ENCODE measurements around the gene XPR1.

XPR1 gene

DNA sequence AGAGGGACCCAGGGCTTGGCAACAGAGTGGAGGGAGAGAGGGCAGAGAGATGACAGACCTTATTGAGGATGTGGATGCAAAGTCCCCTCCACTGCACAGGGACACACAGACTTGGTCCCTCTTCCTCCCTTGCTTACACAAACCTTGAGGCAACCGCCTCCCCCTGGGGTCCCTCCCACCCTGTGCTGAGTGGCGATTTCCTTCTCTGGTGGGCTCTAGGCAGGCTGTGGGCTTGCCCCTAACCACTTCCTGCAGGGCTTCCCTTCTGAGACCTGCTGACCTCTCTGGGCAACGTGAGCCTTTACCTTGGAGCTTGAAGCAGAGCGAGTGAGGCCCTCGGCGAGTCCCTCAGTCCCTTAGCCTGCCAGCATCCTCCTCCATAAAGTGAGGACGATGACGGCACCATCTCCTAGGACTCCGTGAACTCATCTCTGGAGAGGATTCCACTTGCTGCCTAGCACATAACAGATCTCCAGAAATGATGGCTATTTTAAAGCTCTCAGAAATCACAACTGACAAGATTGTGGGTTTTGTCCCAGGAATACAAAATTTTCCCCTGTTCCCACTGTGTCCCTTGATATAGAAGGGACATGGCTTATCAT is 305.9 kb downstream of the XPR1 start:
- no peaks in the 10 kb centered on the region for H3K36me3 ChIP-seq (ENCODE audit: low read length)
- no peak for TF ChIP-seq CTCF (IDR thresholded peaks at IDR 0.05; ENCODE audit: insufficient read depth, low read length, poor library complexity, severe bottlenecking)
- no peak for TF ChIP-seq EZH2phosphoT487 (conservative IDR thresholded peaks at IDR 0.05; ENCODE audit: low read length)
- no peak overlapping the region for H3K4me2 ChIP-seq (ENCODE audit: low read depth, low read length, poor library complexity, severe bottlenecking)
- no peak overlapping the region for H2AFZ ChIP-seq (ENCODE audit: low read depth, low read length, severe bottlenecking)
- H3K27me3 ChIP-seq (ENCODE audit: low read length): no peaks in the 10 kb centered on the region
- H3K9me3 ChIP-seq (ENCODE audit: insufficient read depth, low read length): no peaks in the 10 kb centered on the region
- H3F3A ChIP-seq (ENCODE audit: insufficient read depth): no peaks in the 10 kb centered on the region
- no peaks in the 10 kb centered on the region for H4K20me1 ChIP-seq (ENCODE audit: low read depth, low read length)
- H3K9me2 ChIP-seq (replicated peaks; ENCODE audit: insufficient read depth, low read length): no peaks in the 10 kb centered on the region
- no peak overlapping the region for H3K27ac ChIP-seq (ENCODE audit: low read depth, low read length)
- no peak overlapping the region for H3K4me3 ChIP-seq (ENCODE audit: insufficient read depth, low read length, poor library complexity, severe bottlenecking)
- H3K9ac ChIP-seq (ENCODE audit: low read length): no peak overlapping the region
- H3K79me2 ChIP-seq (ENCODE audit: insufficient read depth, low read length): no peaks in the 10 kb centered on the region

GRCh38 chr1:180939073-180939710 is 307.4 kb downstream of the XPR1 start:
- no peak overlapping the region for H3K4me2 ChIP-seq (ENCODE audit: low read depth, low read length, poor library complexity, severe bottlenecking)
- H3K9ac ChIP-seq (ENCODE audit: low read length): no peak overlapping the region

GRCh38 chr1:180939711-180940103 is 307.9 kb downstream of the XPR1 start:
- Histone ChIP-seq H3F3A (ENCODE audit: insufficient read depth) (no peaks in the 10 kb centered on the region), H3K4me3 (ENCODE audit: insufficient read depth, low read length, poor library complexity, severe bottlenecking) (no peak overlapping the region), H3K27me3 (ENCODE audit: low read length) (no peaks in the 10 kb centered on the region), H3K9me2 (replicated peaks; ENCODE audit: insufficient read depth, low read length) (no peaks in the 10 kb centered on the region), H3K36me3 (ENCODE audit: low read length) (no peaks in the 10 kb centered on the region), H3K79me2 (ENCODE audit: insufficient read depth, low read length) (no peaks in the 10 kb centered on the region), H3K4me2 (ENCODE audit: low read depth, low read length, poor library complexity, severe bottlenecking) (no peak overlapping the region), H3K9me3 (ENCODE audit: insufficient read depth, low read length) (no peaks in the 10 kb centered on the region), H4K20me1 (ENCODE audit: low read depth, low read length) (no peaks in the 10 kb centered on the region), H3K27ac (ENCODE audit: low read depth, low read length) (no peak overlapping the region), H2AFZ (ENCODE audit: low read depth, low read length, severe bottlenecking) (no peak overlapping the region), H3K9ac (ENCODE audit: low read length) (no peak overlapping the region)
- no peak for TF ChIP-seq EZH2phosphoT487 (conservative IDR thresholded peaks at IDR 0.05; ENCODE audit: low read length)
- no peak for TF ChIP-seq CTCF (IDR thresholded peaks at IDR 0.05; ENCODE audit: insufficient read depth, low read length, poor library complexity, severe bottlenecking)

More at GRCh38 chr1:180939073-180939710, 307.4 kb downstream of the XPR1 start:
- H3K27me3 ChIP-seq (ENCODE audit: low read length): no peaks in the 10 kb centered on the region
- H3K27ac ChIP-seq (ENCODE audit: low read depth, low read length): no peak overlapping the region
- no peaks in the 10 kb centered on the region for H3K9me2 ChIP-seq (replicated peaks; ENCODE audit: insufficient read depth, low read length)
- no peak overlapping the region for H2AFZ ChIP-seq (ENCODE audit: low read depth, low read length, severe bottlenecking)
- H3K9me3 ChIP-seq (ENCODE audit: insufficient read depth, low read length): no peaks in the 10 kb centered on the region
- TF ChIP-seq CTCF (IDR thresholded peaks at IDR 0.05; ENCODE audit: insufficient read depth, low read length, poor library complexity, severe bottlenecking) (no peak), EZH2phosphoT487 (conservative IDR thresholded peaks at IDR 0.05; ENCODE audit: low read length) (no peak)
- no peaks in the 10 kb centered on the region for H3K79me2 ChIP-seq (ENCODE audit: insufficient read depth, low read length)
- H4K20me1 ChIP-seq (ENCODE audit: low read depth, low read length): no peaks in the 10 kb centered on the region
- H3K36me3 ChIP-seq (ENCODE audit: low read length): no peaks in the 10 kb centered on the region
- no peaks in the 10 kb centered on the region for H3F3A ChIP-seq (ENCODE audit: insufficient read depth)
- no peak overlapping the region for H3K4me3 ChIP-seq (ENCODE audit: insufficient read depth, low read length, poor library complexity, severe bottlenecking)
